Mucosa of rectum (tissue), 2 donors: Measurements from ENCODE around the gene ALMS1.
"Not testable (repeated sequence)": the region's sequence is repeated elsewhere in the genome, so short reads cannot be mapped to it uniquely, and the experiment has no call there.

Experiments
- H3K27ac ChIP-seq, 2 donors: one replicate each; pipeline ENCODE4 v1.7.0; 2013; ENCODE audit warnings: inconsistent platforms in 2 of 2, low read depth in 2 of 2, low read length in 2 of 2
- H3K27me3 ChIP-seq, 2 donors: one replicate each; pipeline ENCODE4 v1.7.0; 2013; ENCODE audit warnings: low read length in 2 of 2; ENCODE audit not compliant: control insufficient read depth in 2 of 2, insufficient read depth in 2 of 2
- H3K36me3 ChIP-seq, 2 donors: one replicate each; pipeline ENCODE4 v1.7.0; 2013; ENCODE audit warnings: low read length in 2 of 2; ENCODE audit not compliant: control insufficient read depth in 2 of 2, insufficient read depth in 2 of 2
- H3K4me1 ChIP-seq, 2 donors: one replicate each; pipeline ENCODE4 v1.7.0; 2013; ENCODE audit warnings: low read length in 2 of 2, mild to moderate bottlenecking in 1 of 2; ENCODE audit not compliant: control insufficient read depth in 2 of 2, insufficient read depth in 2 of 2
- H3K4me3 ChIP-seq, 2 donors: one replicate each; pipeline ENCODE4 v1.7.0; 2013; ENCODE audit warnings: low read length in 2 of 2
- H3K9ac ChIP-seq, 2 donors: one replicate each; pipeline ENCODE4 v1.7.0; 2013; ENCODE audit warnings: low read length in 2 of 2, low read depth in 1 of 2, mild to moderate bottlenecking in 1 of 2
- H3K9me3 ChIP-seq, 2 donors: one replicate each; pipeline ENCODE4 v1.7.0; 2013; ENCODE audit warnings: low read length in 2 of 2; ENCODE audit not compliant: control insufficient read depth in 2 of 2
- donor health status: healthy.
- donor health status: Normal muscosa, but diverticular disease.

Gene ALMS1

GRCh38 chr2:73561422-73561821 is 175.8 kb downstream of the ALMS1 start:
- Histone ChIP-seq H3K9me3 (no peaks in the 10 kb centered on the region), H3K36me3 (no peaks in the 10 kb centered on the region), H3K4me1 (no peaks in the 10 kb centered on the region), H3K27ac (no peak overlapping the region), H3K4me3 (no peak overlapping the region), H3K9ac (no peak overlapping the region), H3K27me3 (no peaks in the 10 kb centered on the region)

GRCh38 chr2:73564986-73565385 is 179.3 kb downstream of the ALMS1 start:
- H3K36me3 ChIP-seq = no peaks in the 10 kb centered on the region
- H3K4me3 ChIP-seq = no peak overlapping the region
- H3K4me1 ChIP-seq = no peaks in the 10 kb centered on the region
- no peaks in the 10 kb centered on the region for H3K27me3 ChIP-seq
- H3K9ac ChIP-seq = no peak overlapping the region
- no peaks in the 10 kb centered on the region for H3K9me3 ChIP-seq
- H3K27ac ChIP-seq = no peak overlapping the region

DNA sequence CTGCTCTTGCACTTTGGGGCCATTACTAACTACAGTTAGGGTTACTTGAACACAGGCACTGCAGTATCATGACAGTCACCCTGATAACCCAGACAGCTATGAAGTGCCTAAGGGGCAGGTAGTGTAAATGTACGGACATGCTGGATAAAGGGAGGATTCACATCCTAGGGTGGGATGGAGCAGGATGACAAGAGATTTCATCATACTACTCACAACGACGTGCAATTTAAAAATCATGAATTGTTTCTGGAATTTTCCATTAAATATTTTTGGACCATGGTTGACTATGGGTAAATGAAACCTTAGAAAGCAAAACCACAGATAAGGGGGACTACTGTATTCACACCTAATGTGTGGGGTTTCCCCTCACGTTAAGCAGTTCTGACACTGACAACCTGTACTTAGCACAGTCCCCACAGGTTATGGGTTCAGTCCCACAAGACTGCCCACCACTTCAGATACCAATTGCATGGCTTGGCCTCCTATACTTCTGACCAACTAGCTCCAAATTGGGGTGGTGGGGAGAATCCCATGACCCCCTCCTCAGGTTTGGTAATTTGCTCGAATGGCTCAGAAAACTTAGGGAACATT is 180.7 kb downstream of the ALMS1 start:
- Histone ChIP-seq H3K27me3 (no peaks in the 10 kb centered on the region), H3K9ac (no peak overlapping the region), H3K9me3 (no peaks in the 10 kb centered on the region)

DNA sequence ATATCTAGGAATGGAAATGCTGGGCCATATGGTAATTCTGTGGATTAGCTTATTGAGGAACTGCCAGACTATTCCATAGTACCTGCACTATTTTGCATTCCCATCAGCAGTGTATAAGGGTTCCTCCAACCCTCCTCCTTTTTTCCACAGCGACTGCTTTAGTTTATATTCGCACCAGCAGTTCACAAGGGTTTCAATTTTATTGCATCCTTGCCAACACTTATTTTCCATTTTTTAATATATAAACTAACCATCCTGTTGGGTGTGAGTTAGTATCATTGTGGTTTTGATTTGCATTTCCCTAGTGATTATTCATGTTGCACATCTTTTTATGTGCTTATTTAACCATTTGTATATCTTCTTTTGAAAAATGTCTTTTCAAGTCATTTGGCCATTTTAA is 189.6 kb downstream of the ALMS1 start:
- Histone ChIP-seq H3K4me3 (no peak overlapping the region), H3K36me3 (peaks cover 0 to 2% of the 10 kb centered on the region in 2 donors), H3K4me1 (no peaks in the 10 kb centered on the region), H3K27me3 (no peaks in the 10 kb centered on the region), H3K9ac (no peak overlapping the region), H3K9me3 (no peaks in the 10 kb centered on the region), H3K27ac (no peak overlapping the region)

More for the DNA sequence above, 180.7 kb downstream of the ALMS1 start:
- H3K4me1 ChIP-seq = no peaks in the 10 kb centered on the region
- no peak overlapping the region for H3K4me3 ChIP-seq
- H3K27ac ChIP-seq = no peak overlapping the region
- H3K36me3 ChIP-seq = no peaks in the 10 kb centered on the region

- Histone ChIP-seq H3K9me3 (no peaks in the 10 kb centered on the region), H3K9ac (no peak overlapping the region), H3K36me3 (no peaks in the 10 kb centered on the region), H3K27ac (no peak overlapping the region), H3K27me3 (no peaks in the 10 kb centered on the region), H3K4me3 (no peak overlapping the region), H3K4me1 (no peaks in the 10 kb centered on the region)
Measured at GRCh38 chr2:73582364-73582763, 196.7 kb downstream of the ALMS1 start.

GRCh38 chr2:73588177-73588576 is 202.5 kb downstream of the ALMS1 start:
- Histone ChIP-seq H3K9ac (no peak overlapping the region), H3K36me3 (no peaks in the 10 kb centered on the region), H3K27ac (no peak overlapping the region), H3K27me3 (no peaks in the 10 kb centered on the region), H3K9me3 (no peaks in the 10 kb centered on the region), H3K4me3 (no peak overlapping the region), H3K4me1 (no peaks in the 10 kb centered on the region)

GRCh38 chr2:73593680-73594079 is 208.0 kb downstream of the ALMS1 start:
- no peaks in the 10 kb centered on the region for H3K9me3 ChIP-seq
- no peaks in the 10 kb centered on the region for H3K4me1 ChIP-seq
- no peaks in the 10 kb centered on the region for H3K36me3 ChIP-seq
- H3K27me3 ChIP-seq = no peaks in the 10 kb centered on the region
- no peak overlapping the region for H3K27ac ChIP-seq
- H3K9ac ChIP-seq = no peak overlapping the region
- no peak overlapping the region for H3K4me3 ChIP-seq

GRCh38 chr2:73594251-73594650 is 208.6 kb downstream of the ALMS1 start:
- H3K4me3 ChIP-seq = no peak overlapping the region
- no peak overlapping the region for H3K9ac ChIP-seq
- no peaks in the 10 kb centered on the region for H3K27me3 ChIP-seq
- H3K9me3 ChIP-seq = no peaks in the 10 kb centered on the region
- H3K27ac ChIP-seq = no peak overlapping the region
- H3K4me1 ChIP-seq = no peaks in the 10 kb centered on the region
- H3K36me3 ChIP-seq = no peaks in the 10 kb centered on the region

GRCh38 chr2:73601780-73602179 is 216.1 kb downstream of the ALMS1 start:
- H3K4me3 ChIP-seq = no peak overlapping the region

DNA sequence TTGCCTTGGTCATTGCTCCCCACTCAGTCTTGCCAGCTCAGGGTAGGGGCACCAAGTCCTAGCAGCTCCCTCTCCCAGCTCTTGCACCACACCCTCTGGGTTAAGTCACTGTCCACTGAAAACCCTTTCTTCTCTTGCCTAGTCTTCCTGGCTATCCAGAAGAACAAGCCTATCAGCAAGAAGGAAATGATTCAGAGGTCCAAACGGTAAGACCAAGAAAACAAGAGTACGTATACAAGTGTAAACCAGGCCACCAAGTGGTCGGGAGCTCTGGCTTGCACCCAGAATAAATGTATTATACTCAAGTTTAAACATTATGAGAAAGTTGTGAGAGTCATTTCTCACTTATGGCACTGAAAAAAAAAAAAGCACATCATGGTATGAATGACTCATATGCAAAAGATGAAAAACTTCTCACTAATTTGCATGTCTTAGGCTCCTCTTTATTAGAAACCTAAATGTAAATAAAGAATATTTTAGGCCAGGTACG is 217.5 kb downstream of the ALMS1 start:
- not testable (repeated sequence) for H3K9ac ChIP-seq, H3K27ac ChIP-seq, H3K4me1 ChIP-seq, H3K4me3 ChIP-seq, H3K9me3 ChIP-seq, H3K27me3 ChIP-seq
- H3K36me3 ChIP-seq = peaks cover 3 to 12% of the 10 kb centered on the region in 2 donors

More at GRCh38 chr2:73601780-73602179, 216.1 kb downstream of the ALMS1 start:
- H3K36me3 ChIP-seq = peaks cover 3 to 12% of the 10 kb centered on the region in 2 donors
- no peak overlapping the region for H3K27ac ChIP-seq
- H3K9ac ChIP-seq = no peak overlapping the region
- H3K27me3 ChIP-seq = no peaks in the 10 kb centered on the region
- H3K4me1 ChIP-seq = no peaks in the 10 kb centered on the region
- no peaks in the 10 kb centered on the region for H3K9me3 ChIP-seq
